HTR-8/SVneo (cell line): ENCODE measurements around the gene LTB4R2.
A peak's percentile ranks its signal among the peaks of the same experiment; 100 is the strongest.

Source experiments
- DNase-seq: peaks from one replicate; pipeline ENCODE4 v3.0.0; 2011; ENCODE audit warnings: low spot score, mixed read lengths; ENCODE audit not compliant: insufficient read length
- FAIRE-seq: peaks from 2 replicates; lab custom pipeline; 2011; peaks lifted over from hg19 to GRCh38; lab: Jason Lieb, UNC

Gene LTB4R2

DNA sequence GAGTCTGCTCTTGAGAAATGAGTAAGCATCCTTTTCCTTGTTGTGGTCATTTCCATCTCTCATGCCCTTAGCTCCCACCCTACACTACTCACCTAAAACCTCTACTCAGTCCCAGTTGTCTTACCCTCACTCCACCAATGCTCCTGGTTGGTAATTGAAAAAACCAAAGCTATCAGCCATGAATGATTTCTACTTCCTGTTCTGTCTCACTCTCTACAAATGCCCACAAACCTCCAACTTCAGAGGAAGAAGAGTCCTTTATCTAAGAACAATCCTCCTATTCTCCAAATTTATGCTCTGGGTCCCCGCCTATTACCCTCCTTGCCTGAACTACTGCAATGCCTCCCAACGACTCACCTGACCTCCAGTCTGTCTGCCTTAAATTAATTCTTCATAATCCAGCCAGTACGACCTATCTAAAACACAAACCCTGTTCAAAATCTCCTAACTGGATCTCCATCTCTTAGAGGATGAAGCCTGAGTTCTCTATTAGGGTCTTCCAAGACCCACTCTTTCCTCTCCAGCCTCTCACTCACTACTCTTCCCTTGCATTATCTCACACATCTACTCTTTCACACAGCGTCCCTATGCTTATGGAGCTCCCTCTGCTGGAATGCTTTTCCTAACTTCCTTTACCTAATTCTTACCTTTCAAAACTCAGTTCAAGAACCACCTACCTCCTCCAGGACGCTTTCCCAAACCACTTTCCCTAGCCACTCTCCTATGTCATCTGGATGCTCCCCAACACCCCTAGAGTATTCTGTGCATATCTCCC is 12.6 kb upstream of the LTB4R2 start:
- DNase-seq (no peak), FAIRE-seq (no peak)

DNA sequence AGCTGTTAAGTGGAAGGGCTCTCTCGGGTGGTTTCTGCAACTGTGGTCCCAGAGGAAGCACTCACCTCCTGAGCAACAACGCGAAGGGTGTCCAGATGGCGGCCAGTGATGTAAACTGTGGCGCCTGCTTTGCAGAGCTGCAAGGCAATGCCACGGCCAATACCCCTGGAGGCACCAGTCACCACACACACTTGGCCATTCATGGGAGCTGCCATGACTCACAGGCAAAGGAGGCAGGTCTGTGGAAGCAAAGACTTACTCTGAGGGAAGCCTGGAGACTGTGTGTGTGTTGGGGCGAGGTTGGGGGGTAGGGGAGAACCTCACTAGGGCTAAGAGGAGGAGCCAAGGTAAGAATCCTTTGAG is 11.1 kb upstream of the LTB4R2 start:
- FAIRE-seq = no peak
- DNase-seq = peak; percentile 18

DNA sequence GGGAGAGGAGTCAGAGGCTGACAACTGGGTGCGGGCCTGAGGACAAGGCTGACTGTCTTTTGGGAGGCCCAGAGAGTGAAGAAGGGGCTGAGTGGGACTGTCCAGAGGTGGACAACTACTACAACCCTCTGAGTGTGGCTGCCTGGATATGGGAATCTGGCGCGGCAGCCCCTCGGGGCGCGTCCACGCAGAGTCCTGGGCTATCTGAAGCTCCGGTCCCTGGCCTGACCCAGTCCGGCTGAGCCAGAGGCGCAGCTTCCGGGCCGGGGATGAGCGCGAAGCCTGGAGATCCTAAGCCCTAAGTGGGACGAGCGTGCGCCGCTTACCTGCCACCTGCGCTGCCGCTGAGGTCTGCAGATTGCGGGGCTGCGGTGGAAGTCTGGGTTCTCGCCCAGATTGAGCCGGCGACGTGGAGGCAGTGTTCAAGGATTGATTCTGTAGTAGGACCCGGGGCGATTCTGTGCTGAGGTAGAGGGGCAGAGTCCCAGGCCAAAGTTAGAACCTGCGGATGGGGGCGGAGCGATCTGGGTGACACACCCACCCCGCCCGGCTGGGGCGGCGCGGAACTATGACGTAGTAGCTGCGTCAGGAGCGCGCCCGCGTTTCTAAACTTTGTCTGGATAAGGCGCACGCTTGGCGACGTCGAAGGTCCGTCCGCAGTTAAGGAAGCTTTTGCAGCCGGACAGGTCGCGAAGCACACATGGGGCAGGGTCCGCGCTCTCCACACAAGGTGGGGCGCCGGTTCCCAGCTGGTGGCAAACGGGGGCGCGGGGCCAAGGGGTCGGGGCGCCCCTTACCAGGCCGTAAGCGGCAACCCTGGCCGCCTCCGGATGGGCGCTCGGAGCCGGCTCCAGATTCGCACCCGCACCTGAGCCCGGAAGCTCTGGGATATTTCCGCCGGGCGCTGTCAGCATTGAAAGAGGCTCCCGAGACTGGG is 10.4 kb upstream of the LTB4R2 start, which contains the start of the genes DHRS1 and NOP9:
Gene DHRS1 (minus strand): TSS at position 526 of the 937 bp plus-strand sequence. CDS start 674 bp downstream, outside the sequence.
Gene NOP9 (plus strand): TSS at position 596 of the 937 bp plus-strand sequence. CDS start 105 bp downstream, at position 701.
- FAIRE-seq = no peak

DNA sequence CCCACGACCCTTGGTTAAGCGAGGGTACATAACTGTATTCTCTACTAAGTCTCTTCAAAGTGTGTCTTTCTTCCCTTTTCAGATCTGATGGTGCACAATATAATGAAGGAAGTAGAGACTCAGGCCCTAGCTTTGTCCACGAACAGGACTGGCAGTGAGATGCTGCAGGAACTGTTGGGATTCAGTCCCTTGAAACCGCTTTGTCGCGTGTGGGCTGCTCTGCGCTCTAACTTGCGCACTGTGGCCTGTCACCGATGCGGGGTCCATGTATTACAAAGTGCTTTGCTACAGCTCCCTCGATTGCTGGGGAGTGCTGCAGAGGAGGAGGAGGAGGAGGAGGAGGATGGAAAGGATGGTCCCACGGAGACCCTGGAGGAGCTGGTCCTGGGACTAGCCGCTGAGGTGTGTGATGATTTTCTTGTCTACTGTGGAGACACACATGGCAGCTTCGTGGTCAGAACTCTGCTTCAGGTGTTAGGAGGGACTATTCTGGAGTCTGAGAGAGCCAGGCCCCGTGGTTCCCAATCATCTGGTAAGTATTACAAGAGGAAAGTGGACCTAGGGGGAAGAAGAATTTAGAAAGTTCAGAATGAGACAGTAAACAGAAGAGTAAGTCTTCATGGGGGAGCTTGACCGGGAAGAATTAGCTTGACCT is 9.5 kb upstream of the LTB4R2 start:
- DNase-seq = no peak
- no peak for FAIRE-seq

More for the DNA sequence above, 10.4 kb upstream of the LTB4R2 start, which contains the start of the genes DHRS1 and NOP9:
- DNase-seq = peak; percentile 81

DNA sequence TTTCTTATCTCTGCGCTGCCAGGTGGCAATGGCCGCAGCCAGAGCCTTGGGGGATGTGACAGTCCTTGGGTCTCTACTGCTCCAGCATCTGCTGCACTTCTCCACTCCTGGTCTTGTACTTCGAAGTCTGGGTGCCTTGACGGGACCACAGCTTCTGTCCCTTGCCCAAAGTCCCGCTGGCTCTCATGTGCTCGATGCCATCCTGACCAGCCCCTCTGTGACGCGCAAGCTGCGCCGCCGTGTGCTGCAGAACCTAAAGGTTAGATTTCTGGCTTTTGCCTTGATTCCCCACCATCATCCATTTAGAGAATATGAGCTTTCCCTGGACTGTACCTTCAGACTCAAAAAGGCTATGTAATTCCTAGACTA is 5.9 kb upstream of the LTB4R2 start:
- FAIRE-seq (no peak), DNase-seq (no peak)

DNA sequence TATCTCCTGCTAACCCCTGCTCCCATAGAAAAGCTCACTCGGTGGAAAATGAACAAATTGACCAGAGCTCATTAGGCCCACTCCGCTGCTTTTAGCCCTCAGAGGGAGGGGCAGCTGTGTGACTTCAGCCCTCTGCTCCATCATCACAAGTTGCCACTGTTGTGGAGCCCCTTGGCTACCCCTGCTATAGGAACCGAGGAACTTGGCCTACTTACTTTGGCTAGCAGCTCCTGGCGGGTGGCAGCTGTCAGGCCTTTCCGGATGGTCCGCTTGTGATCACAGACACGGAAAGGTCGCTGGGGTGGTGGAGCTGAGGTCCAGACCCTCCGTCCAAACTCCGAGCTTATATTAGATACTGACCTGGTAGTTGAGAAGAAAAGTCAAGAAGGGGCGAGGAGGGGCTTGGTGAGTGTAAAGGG is 2.8 kb upstream of the LTB4R2 start:
- FAIRE-seq = no peak

DNA sequence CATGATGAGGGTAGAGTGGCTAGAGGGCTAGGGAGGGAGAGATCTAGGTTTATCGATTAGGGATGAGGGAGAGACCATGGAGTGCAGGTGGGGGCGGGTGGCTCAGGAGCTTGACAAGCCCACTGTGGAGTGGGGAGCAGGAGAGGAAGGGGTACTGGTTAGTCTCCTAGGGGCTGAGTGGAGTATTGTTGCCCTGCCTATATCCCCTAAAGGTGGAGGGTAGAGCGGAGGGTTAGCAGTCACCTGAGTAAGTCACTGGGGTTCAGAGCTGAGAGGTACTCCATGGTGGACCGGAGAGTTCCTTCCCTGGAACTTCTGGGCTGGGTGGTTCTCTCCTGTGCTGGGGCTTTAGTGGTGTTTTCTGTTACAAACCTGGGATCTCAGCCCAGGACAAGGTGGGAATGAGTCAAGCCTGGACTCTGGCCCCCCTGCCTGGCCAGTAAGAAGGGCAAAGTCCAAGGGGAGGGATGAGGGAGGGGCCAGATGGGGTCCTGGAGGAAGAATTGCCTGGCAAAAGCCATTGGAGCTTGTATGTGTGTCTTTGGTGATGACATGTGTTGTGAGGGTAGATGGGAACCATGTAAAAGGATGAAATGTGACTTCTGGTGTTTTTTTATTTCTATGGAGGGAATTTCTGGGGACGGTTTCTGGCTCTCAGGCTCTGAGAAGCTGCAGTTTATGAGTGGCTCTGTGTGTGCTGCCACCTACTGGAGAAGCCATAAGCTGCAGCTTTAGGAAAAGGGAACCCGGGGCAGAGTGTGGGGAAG is 2.2 kb upstream of the LTB4R2 start, which contains the start of gene CIDEB:
Gene CIDEB (minus strand): TSS at position 403 of the 767 bp plus-strand sequence. CDS start 119 bp downstream, at position 284.
- FAIRE-seq (no peak), DNase-seq (peak; percentile 62)

More for the DNA sequence above, 2.8 kb upstream of the LTB4R2 start:
- DNase-seq = no peak

DNA sequence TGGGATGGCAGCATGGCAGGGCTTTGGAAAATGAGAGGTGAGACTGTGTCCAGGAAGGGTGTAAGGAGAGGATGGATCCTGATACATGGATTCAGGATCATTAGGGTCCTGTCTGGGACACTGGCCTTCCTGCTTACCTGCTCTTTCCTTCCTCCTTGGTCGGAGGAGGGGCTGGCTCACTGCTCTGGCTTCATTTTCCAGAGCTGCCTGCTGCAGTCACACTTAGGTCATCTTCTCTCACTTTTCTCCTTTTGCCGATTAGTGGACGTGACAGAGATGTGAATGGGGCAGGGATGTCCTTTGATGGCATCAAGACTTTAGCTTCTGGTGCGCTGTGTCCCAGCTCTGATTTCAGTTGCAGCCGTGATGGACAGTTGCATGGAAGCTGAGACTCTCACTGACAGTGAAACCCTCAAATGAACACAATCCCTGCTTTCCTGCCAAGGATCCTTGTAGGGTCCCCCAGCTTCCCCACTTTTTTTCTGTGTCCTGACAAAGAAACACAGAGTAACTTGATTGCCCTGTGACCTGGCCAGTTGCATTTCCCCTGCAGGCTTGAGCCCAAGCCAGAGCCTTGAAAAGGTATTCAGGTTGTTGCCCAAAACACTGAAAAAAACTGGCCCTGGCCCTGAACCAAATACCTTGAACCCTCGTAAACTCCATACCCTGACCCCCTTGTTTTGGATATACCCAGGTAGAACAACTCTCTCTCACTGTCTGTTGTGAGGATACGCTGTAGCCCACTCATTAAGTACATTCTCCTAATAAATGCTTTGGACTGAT is 1.4 kb upstream of the LTB4R2 start:
- FAIRE-seq (no peak), DNase-seq (no peak)

DNA sequence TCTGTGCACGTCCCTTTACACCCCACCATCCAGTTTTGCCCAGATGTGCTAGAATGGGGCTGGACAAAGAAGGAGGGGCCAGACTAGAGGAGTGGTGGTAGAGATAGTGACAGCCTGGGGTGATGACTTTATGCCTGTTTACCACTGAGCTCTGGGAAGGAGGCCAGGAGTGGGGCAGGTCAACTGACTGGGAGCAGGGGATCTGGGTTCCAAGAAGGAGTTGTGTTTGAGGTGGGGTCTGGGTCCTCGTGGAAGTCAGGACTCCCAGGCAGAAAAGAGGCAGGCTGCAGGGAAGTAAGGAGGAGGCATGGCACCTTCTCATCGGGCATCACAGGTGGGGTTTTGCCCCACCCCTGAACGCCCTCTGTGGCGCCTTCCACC is 315 bp downstream of the LTB4R2 start:
- FAIRE-seq (no peak), DNase-seq (no peak)

DNA sequence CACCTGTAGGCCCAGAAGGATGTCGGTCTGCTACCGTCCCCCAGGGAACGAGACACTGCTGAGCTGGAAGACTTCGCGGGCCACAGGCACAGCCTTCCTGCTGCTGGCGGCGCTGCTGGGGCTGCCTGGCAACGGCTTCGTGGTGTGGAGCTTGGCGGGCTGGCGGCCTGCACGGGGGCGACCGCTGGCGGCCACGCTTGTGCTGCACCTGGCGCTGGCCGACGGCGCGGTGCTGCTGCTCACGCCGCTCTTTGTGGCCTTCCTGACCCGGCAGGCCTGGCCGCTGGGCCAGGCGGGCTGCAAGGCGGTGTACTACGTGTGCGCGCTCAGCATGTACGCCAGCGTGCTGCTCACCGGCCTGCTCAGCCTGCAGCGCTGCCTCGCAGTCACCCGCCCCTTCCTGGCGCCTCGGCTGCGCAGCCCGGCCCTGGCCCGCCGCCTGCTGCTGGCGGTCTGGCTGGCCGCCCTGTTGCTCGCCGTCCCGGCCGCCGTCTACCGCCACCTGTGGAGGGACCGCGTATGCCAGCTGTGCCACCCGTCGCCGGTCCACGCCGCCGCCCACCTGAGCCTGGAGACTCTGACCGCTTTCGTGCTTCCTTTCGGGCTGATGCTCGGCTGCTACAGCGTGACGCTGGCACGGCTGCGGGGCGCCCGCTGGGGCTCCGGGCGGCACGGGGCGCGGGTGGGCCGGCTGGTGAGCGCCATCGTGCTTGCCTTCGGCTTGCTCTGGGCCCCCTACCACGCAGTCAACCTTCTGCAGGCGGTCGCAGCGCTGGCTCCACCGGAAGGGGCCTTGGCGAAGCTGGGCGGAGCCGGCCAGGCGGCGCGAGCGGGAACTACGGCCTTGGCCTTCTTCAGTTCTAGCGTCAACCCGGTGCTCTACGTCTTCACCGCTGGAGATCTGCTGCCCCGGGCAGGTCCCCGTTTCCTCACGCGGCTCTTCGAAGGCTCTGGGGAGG is 985 bp downstream of the LTB4R2 start, which contains the start of gene LTB4R:
Gene LTB4R (plus strand): TSS at position 857 of the 959 bp plus-strand sequence. CDS start 4,150 bp downstream, outside the sequence.
- FAIRE-seq (no peak), DNase-seq (no peak)

DNA sequence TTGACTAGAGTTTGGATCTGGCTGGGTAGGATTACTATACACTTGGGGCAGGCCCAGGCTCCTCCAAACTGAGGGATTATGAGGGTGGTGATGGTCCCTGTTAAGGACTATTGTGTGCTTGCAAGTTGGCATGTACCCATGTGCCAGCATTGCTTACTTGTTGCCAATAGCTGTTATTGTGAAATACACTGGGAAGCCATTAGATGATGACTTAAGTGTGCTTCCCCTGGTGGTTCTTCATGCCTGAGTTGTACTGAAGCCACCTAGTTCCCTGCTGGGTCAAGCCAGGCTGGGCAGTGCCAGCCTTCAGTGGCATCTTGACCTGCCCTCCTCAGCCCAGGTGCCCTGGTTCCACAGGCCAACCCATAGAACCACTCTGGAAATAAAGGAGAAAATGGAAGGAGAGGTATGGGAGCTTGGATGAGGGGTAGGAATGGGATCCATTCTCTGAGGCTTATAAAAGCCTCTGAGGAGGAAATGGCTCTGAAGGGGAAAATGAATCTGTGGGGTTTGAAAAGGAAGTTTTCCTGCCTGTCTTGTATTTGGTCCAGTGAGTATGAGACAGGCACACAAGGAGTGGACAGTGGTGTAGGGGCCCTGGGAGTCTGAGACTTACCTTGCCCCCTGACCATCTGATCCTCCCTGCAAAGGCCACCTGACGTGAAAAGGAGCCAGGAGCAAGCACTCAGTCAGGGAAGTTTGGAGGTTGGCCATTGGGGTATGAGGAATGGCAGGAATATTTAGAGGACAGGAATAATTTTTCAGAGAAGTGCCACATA is 2.1 kb downstream of the LTB4R2 start:
- FAIRE-seq (no peak), DNase-seq (no peak)

DNA sequence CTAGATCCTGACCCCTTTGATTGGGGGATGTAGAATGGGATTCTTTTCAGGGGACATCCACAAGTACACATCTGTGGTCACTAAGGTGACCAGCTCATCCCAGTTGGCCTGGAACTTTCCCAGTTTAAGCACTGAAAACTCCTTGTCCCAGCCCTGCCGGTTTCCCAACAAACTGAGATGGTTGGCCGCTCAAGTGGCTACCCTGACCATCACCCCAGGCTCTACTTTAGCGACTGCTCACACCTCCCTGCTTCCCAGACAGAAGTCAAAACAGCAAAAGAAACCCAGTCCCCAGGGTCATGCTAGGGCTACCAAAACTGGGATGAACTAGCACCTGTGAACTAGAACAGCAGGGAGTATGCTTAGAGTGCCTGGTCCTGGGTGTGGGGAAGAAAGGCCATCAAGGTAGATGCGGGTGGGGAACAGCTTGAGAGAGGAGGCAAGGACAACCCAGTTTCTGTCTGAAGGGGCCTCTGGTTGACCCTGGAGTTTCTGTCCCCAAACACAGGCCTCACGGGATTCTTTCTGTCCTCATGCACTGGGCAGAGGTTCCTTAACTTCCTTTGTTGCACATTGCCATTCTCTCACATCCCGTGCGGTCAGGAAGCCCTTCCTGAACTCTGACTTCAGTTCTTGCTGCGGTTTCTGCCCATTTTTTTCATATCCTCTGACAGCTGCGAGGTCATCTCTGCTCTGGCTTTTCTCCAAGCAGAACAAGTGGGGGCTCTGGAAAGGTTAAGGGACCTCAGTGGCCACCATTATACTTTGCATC is 3.0 kb downstream of the LTB4R2 start:
- FAIRE-seq (no peak), DNase-seq (no peak)

DNA sequence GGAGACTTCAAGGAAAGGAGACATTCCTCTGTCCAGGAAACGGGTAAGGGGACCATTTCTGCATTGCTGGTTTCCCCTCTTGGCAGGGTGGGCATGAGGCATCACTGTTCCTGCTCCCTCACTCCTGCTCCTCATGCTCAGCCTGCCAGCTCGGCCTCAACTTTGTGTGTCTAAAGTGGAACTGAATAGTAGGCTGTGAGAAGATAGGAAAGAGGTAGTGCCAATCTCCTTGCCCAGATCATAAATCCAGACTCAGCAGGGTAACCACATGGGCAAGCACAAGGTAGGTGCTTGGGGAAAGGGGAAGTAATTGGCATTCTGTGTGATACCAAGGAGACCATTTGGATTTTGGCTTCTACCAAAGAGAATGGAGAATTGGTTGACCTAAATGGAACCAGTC is 4.0 kb downstream of the LTB4R2 start:
- DNase-seq = no peak
- no peak for FAIRE-seq

DNA sequence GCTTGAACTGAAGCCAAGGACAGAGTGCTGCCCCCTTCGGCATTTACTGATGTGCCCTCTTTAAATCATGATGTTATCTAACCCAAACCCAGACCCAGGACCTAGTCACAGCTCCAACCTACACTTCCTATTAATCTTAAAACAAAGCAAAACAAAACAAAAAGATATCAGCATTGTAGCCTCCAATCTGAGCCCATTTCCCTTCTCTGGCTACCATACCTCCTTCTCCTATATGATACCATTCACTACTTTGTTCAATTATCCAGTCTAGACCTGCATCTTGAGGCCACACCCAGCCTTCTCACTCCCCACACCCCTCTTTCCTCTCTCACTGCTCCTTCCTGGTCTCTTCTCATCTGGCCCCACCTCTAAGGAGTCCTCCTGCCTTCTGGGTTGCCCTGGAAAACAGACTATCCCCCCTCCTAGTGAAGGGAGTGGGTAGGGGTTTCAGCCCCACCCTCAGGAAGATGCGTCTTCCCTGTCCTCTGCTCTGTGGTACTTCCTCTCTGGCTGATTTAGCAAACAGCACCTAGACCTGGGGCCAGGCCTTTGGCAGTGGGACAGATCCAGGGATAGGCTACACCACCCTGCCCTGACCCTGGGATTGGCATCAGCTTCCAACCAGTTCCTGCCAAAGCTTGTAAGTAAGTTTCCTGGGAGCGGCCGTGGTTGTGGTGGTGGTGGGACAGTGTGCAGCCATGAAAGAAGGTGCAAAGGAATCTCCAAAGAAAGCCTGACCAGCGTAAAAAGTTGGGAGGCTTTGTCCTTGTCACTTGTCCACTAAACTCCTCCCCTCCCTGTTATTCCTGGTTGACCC is 4.6 kb downstream of the LTB4R2 start:
- FAIRE-seq = no peak
- no peak for DNase-seq

DNA sequence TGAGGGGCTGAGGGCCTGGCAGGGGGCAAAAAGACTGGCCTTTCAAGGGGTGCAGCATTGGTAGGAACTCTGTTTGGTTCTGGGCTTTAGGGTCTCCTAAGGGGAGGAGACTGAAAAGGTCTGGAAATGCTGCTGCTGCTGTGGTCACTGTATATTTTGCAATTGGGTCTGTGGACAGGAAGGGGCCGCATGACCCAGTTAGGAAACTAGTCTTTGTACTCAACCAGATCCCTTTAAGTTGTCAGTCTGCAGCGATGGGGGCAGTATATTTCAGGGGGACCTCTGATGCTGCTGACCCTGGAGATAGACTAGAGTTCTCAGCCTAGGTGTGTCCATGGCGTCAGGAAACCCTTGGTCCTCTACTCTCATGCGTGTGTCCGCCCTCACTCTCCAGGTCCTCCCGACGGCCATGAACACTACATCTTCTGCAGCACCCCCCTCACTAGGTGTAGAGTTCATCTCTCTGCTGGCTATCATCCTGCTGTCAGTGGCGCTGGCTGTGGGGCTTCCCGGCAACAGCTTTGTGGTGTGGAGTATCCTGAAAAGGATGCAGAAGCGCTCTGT is 5.4 kb downstream of the LTB4R2 start:
- FAIRE-seq (no peak), DNase-seq (no peak)
